Body of pancreas (tissue), 4 donors: ENCODE results near the gene TFAP2C. TPM values are rescaled to one million over a fixed set of nuclear protein-coding genes. Genes with fewer than 3 reads are reported as not detected.

ENCODE experiments used
- ATAC-seq: fragments of 150-250 bp; one replicate; pipeline ENCODE4 v1.9.1; 2016
- DNase-seq, 4 donors: peaks; one replicate each; pipeline ENCODE4 v3.0.0-alpha.2; 2019
- H3K27ac ChIP-seq, 4 donors: fragments of 200-600 bp; sonication (generic); 1 replicate in 3 of 4; 2 replicates in 1 of 4; pipeline versions ENCODE4 v1.5.1 to v1.6.1; 2016 to 2019; ENCODE audit warnings: mild to moderate bottlenecking in 1 of 4, mixed read lengths in 1 of 4, moderate library complexity in 1 of 4
- H3K27me3 ChIP-seq, 2 donors: fragments of 200-600 bp; sonication (generic); one replicate each; pipeline ENCODE4 v1.6.0; 2016; ENCODE audit warnings: mild to moderate bottlenecking in 1 of 2
- H3K36me3 ChIP-seq, 2 donors: fragments of 200-600 bp; sonication (generic); replicated peaks in 1 of 2; 2 replicates each; pipeline ENCODE4 v1.5.1; 2016; ENCODE audit warnings: low read depth in 2 of 2; ENCODE audit not compliant: insufficient read depth in 1 of 2
- H3K4me1 ChIP-seq: fragments of 200-600 bp; sonication (generic); one replicate; pipeline ENCODE4 v1.6.0; 2016
- H3K4me3 ChIP-seq, 2 donors: fragments of 200-600 bp; sonication (generic); 1 replicate in 1 of 2; 2 replicates in 1 of 2; pipeline ENCODE4 v1.5.1; 2016 to 2019
- H3K9me3 ChIP-seq, 3 donors: fragments of 200-600 bp; sonication (generic); 1 replicate in 2 of 3; 2 replicates in 1 of 3; pipeline ENCODE4 v1.5.1; 2016
- POLR2A ChIP-seq, 3 donors: fragments of 450-650 bp; IDR thresholded peaks; one replicate each; pipeline ENCODE4 v1.6.1; 2016; ENCODE audit warnings: antibody characterized with exemption in 3 of 3, mild to moderate bottlenecking in 2 of 3
- WGBS, 2 donors: methylation state at CpG; one replicate each; pipeline ENCODE4 v1.1.5; 2017; 5-methylcytosine and 5-hydroxymethylcytosine counted together
- intact Hi-C: fragments of 100-400 bp; cut with DNase I; formaldehyde crosslinking; loops from one replicate; pipeline ENCODE4 v1.15.1; 2023
- total RNA-seq, 2 donors: library from RNA; depleted of rRNA; stranded (reverse); fragments of >200 nt; gene quantifications; one replicate each; pipeline ENCODE4 v1.1.0, GENCODE V29; 2016
- TF ChIP-seq, protein P1 (sequence below), 7 experiments: fragments of 450-650 bp in 4 of 7; fragments of 200-600 bp in 3 of 7; sonication (generic) in 3 of 7; IDR thresholded peaks; one replicate each; pipeline ENCODE4 v1.5.1; 2016 to 2019; ENCODE audit warnings: antibody characterized with exemption in 7 of 7

Gene TFAP2C
- total RNA-seq, 2 donors from 2014 or later = 0.52 to 2.3 TPM

DNA sequence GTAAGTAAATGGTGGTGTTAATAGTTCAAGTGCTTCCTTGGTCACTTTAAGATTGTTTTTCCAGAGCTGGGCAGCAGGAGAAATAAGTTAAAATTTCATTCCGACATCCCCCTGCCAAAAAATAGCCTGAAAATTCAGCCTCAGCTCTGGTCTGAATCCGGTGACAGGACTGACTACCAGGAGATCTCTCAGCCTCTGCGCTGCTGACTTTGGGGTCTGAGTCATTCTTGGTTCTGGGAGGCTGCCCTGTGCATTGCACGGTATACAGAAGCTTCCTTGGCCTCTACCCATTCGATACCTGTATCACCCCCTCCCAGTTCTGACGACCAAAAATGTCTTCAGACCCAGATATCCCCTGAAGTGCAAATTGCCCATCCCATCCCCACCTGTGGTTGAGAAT is 36.3 kb upstream of the TFAP2C start:
- DNase-seq = no peak
- TF ChIP-seq POLR2A (IDR thresholded peaks at IDR 0.05) = no peak
- TF ChIP-seq, protein P1, sequence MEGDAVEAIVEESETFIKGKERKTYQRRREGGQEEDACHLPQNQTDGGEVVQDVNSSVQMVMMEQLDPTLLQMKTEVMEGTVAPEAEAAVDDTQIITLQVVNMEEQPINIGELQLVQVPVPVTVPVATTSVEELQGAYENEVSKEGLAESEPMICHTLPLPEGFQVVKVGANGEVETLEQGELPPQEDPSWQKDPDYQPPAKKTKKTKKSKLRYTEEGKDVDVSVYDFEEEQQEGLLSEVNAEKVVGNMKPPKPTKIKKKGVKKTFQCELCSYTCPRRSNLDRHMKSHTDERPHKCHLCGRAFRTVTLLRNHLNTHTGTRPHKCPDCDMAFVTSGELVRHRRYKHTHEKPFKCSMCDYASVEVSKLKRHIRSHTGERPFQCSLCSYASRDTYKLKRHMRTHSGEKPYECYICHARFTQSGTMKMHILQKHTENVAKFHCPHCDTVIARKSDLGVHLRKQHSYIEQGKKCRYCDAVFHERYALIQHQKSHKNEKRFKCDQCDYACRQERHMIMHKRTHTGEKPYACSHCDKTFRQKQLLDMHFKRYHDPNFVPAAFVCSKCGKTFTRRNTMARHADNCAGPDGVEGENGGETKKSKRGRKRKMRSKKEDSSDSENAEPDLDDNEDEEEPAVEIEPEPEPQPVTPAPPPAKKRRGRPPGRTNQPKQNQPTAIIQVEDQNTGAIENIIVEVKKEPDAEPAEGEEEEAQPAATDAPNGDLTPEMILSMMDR (IDR thresholded peaks at IDR 0.05) = no peak
- no peaks in the 10 kb centered on the region for H3K9me3 ChIP-seq
- no peaks in the 10 kb centered on the region for H3K4me1 ChIP-seq
- H3K4me3 ChIP-seq = no peak overlapping the region
- intact Hi-C loops = no loop called here
- H3K36me3 ChIP-seq = no peaks in the 10 kb centered on the region
- 46 to 68% methylated on average over 5 to 6 of the region's 6 CpGs for WGBS, 2 donors
- ATAC-seq = no peak
- no peak overlapping the region for H3K27ac ChIP-seq
- no peaks in the 10 kb centered on the region for H3K27me3 ChIP-seq

DNA sequence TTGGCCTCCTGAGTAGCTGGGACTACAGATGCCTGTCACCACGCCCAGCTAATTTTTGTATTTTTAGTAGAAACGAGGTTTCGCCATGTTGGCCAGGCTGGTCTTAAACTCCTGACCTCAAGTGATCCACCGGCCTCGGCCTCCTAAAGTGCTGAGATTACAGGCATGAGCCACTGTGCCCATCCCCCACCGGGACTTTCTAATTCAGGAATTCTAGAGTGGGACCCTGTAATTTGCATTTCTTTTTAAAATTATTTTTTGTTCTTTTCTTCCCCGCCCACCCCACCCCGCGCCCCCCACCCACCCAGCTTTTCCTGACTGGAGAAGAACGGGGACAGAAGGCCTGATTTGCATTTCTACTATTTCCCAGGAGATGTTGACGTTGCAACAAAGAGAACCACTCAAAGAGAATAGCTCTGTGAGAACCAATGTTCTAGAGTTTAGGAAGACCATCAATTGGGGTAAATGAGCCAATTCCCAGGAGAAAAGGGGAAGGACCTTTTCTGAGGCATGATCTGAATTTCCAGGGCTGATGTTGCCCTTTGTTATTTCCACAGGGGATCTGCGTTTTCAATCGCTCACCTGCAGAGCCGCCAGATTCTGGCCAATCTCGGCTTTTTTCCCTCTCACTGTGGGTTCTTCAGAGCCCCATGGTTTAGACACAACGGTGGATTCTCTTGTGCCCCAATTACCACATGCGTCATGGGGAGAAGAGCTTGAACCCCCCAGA is 33.2 kb upstream of the TFAP2C start:
- Histone ChIP-seq H3K9me3 (no peaks in the 10 kb centered on the region), H3K36me3 (no peaks in the 10 kb centered on the region), H3K27ac (no peak overlapping the region), H3K4me1 (no peaks in the 10 kb centered on the region), H3K27me3 (no peaks in the 10 kb centered on the region), H3K4me3 (no peak overlapping the region)
- intact Hi-C loops = no loop called here
- TF ChIP-seq POLR2A (IDR thresholded peaks at IDR 0.05) = no peak
- TF ChIP-seq, protein P1 (IDR thresholded peaks at IDR 0.05) = no peak
- DNase-seq = no peak
- ATAC-seq = no peak
- WGBS, 2 donors = 59 to 66% methylated on average over 16 to 17 of the region's 17 CpGs

DNA sequence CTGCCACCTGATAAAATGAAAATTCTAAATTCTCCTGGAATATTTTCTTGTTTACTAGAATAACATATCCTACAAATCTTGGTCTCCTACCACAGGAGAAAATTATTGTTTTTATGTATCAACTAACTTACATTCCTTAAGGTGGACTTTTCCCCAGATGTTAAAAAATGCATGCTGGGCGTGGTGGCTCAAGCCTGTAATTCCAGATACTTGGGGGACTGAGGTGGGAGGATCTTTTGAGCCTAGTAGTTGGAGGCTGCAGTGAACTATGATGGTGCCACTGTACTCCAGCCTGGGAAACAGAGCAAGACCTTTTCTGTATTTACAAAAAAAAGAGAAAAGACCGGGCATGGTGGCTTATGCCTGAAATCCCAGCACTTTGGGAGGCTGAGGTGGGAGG is 27.9 kb upstream of the TFAP2C start:
- Histone ChIP-seq H3K27ac (no peak overlapping the region), H3K27me3 (no peaks in the 10 kb centered on the region), H3K4me1 (no peaks in the 10 kb centered on the region), H3K4me3 (no peak overlapping the region), H3K9me3 (no peaks in the 10 kb centered on the region), H3K36me3 (no peaks in the 10 kb centered on the region)
- DNase-seq = no peak
- intact Hi-C loops = no loop called here
- ATAC-seq = no peak
- TF ChIP-seq, protein P1 (IDR thresholded peaks at IDR 0.05) = no peak
- no peak for TF ChIP-seq POLR2A (IDR thresholded peaks at IDR 0.05)
- WGBS, 2 donors = 40 to 46% methylated on average over 2 of the region's 2 CpGs

DNA sequence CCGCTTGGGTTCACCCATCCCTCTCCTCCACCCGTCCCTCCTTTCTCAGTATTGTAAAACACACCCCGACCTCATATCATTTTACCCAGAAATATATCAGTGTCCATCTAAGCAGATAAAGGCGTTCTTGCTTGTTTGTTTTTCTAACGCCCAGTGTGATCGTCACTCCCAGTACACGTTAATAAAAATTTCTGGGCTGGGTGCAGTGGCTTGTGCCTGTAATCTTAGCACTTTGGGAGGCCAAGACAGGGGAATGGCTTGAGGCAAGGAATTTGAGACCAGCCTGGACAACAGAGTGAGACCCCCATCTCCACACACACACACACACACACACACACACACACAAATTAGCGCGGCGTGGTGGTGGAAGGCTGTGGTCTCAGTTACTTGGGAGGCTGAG is 24.4 kb upstream of the TFAP2C start:
- no peak for ATAC-seq
- no peak for TF ChIP-seq POLR2A (IDR thresholded peaks at IDR 0.05)
- TF ChIP-seq, protein P1 (IDR thresholded peaks at IDR 0.05) = no peak
- no peaks in the 10 kb centered on the region for H3K9me3 ChIP-seq
- no peak overlapping the region for H3K4me3 ChIP-seq
- H3K36me3 ChIP-seq = no peaks in the 10 kb centered on the region
- H3K27me3 ChIP-seq = no peaks in the 10 kb centered on the region
- H3K27ac ChIP-seq = no peak overlapping the region
- WGBS, 2 donors = 62% methylated on average over 10 of the region's 10 CpGs
- no peak for DNase-seq
- no peaks in the 10 kb centered on the region for H3K4me1 ChIP-seq
- intact Hi-C loops = no loop called here
